ENCODE results near the gene TRIM27. TPM values are rescaled to one million over a fixed set of nuclear protein-coding genes. Genes with fewer than 3 reads are reported as not detected.

The TRIM27 gene
- total RNA-seq, 1 experiment from 2014 or later = 87.8 TPM

DNA sequence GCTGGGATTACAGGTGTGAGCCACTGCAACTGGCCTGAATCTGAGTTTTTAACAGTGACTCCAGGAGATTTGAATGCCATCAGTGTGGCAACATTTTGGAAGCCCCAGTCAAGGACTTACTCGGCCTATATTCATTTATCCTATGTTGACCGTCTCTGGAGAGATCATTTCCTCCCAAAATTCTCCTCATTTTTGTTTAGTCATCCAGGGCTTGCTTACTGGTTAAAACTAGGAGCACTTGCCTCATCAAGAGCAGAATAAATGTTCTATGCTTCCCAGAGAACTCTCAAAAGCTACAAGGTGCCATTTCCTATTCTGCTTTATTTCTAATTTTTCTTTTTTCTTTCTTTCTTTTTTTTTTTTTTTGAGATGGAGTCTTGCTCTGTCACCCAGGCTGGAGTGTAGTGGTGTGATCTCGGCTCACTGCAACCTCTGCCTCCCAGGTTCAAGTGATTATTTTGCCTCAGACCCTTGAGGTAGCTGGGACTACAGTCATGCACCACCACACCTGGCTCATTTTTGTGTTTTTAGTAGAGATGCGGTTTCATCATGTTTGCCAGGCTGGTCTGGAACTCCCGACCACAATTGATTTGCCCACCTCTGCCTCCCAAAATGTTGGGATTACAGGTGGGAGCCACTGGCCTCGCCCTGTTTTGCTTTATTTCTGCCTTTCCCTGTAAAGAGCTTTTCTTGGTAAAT lies 23.4 kb upstream of the TRIM27 start:
- H3K9me2 ChIP-seq (replicated peaks; ENCODE audit: insufficient read depth, low read length) = no peaks in the 10 kb centered on the region
- no peak overlapping the region for H3K4me2 ChIP-seq (ENCODE audit: low read depth, low read length, poor library complexity, severe bottlenecking)
- no peaks in the 10 kb centered on the region for H4K20me1 ChIP-seq (ENCODE audit: insufficient read depth, low read depth, low read length)
- no peak overlapping the region for H3K4me3 ChIP-seq (ENCODE audit: low read length)
- no peak overlapping the region for H3K9ac ChIP-seq (ENCODE audit: low read length)
- no peak overlapping the region for H2AFZ ChIP-seq (ENCODE audit: low read length)
- H3K27ac ChIP-seq (ENCODE audit: low read length) = no peak overlapping the region
- H3K79me2 ChIP-seq (ENCODE audit: low read length) = no peaks in the 10 kb centered on the region
- peaks cover 19% of the 10 kb centered on the region for H3K4me1 ChIP-seq (ENCODE audit: low read length)
- DNase-seq = no peak
- no peaks in the 10 kb centered on the region for H3K9me3 ChIP-seq (ENCODE audit: low read length)
- H3K27me3 ChIP-seq (ENCODE audit: low read length) = no peaks in the 10 kb centered on the region
- H3K36me3 ChIP-seq (ENCODE audit: insufficient read depth, low read length) = no peaks in the 10 kb centered on the region

DNA sequence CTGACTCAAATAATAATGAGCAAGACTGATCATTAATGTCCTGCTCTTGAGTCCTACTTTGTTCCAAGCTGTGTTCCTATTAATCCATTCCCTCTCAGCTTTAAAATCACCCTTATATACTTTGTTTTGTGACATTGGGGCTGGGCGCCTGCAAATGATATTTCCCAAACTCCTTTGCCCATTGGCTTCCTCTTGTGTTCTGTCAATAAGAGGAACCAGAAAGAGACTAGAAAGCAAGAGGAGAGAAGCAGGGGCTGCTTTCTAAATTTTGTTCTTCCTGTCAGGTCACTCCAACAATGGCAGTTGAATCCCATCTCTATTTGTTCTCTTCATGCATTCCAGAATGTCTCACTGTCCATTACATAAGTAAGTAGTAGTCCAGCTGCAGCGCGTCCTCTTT lies 21.6 kb upstream of the TRIM27 start:
- Histone ChIP-seq H3K27ac (ENCODE audit: low read length) (no peak overlapping the region), H3K4me3 (ENCODE audit: low read length) (no peak overlapping the region), H3K4me2 (ENCODE audit: low read depth, low read length, poor library complexity, severe bottlenecking) (no peak overlapping the region), H2AFZ (ENCODE audit: low read length) (no peak overlapping the region), H3K27me3 (ENCODE audit: low read length) (no peaks in the 10 kb centered on the region), H3K4me1 (ENCODE audit: low read length) (peaks cover 30% of the 10 kb centered on the region), H3K79me2 (ENCODE audit: low read length) (no peaks in the 10 kb centered on the region), H3K9ac (ENCODE audit: low read length) (no peak overlapping the region), H3K9me2 (replicated peaks; ENCODE audit: insufficient read depth, low read length) (no peaks in the 10 kb centered on the region), H3K9me3 (ENCODE audit: low read length) (no peaks in the 10 kb centered on the region), H4K20me1 (ENCODE audit: insufficient read depth, low read depth, low read length) (no peaks in the 10 kb centered on the region), H3K36me3 (ENCODE audit: insufficient read depth, low read length) (no peaks in the 10 kb centered on the region)
- DNase-seq = no peak

DNA sequence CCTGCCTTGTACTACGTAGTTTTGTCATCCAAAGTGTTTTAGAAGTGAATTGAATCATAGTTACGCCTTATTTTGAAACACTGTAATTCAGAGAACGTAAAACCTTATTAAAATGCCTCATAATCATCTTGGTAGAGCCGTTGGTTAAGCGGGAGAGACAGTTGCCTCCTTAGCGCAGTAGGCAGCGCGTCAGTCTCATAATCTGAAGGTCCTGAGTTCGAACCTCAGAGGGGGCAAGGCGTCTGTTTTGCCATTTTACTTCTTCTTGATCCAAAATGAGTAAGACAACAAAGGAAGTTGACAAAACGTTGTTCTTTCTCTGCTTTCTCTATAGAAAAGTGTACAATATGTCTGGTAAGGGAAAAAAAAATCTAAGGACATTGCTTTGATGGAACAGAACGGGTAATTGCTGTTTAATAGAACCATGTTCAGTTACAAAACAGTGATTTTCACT lies 20.7 kb upstream of the TRIM27 start:
- Histone ChIP-seq H3K9me3 (ENCODE audit: low read length) (no peaks in the 10 kb centered on the region), H3K27me3 (ENCODE audit: low read length) (no peaks in the 10 kb centered on the region), H4K20me1 (ENCODE audit: insufficient read depth, low read depth, low read length) (no peaks in the 10 kb centered on the region), H2AFZ (ENCODE audit: low read length) (no peak overlapping the region), H3K9ac (ENCODE audit: low read length) (no peak overlapping the region), H3K27ac (ENCODE audit: low read length) (no peak overlapping the region), H3K9me2 (replicated peaks; ENCODE audit: insufficient read depth, low read length) (no peaks in the 10 kb centered on the region), H3K79me2 (ENCODE audit: low read length) (no peaks in the 10 kb centered on the region), H3K4me2 (ENCODE audit: low read depth, low read length, poor library complexity, severe bottlenecking) (peak overlapping the region; percentile 69), H3K4me1 (ENCODE audit: low read length) (peaks cover 38% of the 10 kb centered on the region), H3K4me3 (ENCODE audit: low read length) (peak overlapping the region; percentile 63; the same call in 1 of the 2 replicates), H3K36me3 (ENCODE audit: insufficient read depth, low read length) (no peaks in the 10 kb centered on the region)
- DNase-seq = peak; percentile 94

DNA sequence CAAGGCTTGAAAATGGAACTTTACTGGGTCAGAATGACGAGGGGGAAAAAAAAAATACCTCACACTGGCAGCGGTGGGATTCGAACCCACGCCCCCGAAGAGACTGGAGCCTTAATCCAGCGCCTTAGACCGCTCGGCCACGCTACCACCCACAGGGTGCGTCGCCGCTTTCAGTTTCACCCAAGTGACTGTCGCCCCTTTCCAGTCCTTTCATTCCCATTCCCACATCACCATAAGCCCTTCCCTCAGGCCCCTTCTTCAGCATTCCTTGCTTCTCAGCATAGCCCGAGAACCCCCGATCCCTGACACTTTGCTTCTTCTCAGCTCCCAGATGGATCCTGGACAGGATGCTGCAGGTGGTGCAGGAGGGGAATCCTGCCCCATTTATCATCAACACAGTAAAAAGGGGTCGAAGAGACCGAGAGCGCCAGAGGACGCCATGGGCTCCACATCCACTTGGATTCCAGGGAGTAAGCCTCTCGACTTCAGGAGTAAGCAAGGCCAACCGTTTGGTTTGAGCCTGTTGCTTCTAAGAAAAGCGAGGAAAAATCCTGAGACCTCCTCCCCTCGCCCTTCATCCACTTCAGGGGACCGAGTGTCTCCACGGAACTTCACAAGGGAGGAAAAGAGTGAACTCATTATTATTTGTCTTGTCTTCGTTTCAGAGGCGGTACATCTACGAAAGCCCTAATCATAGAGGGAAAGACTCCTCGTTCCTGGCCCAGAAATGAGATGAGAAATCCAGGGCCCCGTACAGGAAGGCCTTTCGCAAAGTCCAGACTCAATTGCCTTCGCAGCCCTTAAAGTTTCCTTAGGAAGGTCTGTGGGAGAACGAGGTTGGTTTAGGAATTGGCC lies 20.0 kb upstream of the TRIM27 start:
- Histone ChIP-seq H4K20me1 (ENCODE audit: insufficient read depth, low read depth, low read length) (no peaks in the 10 kb centered on the region), H3K9me3 (ENCODE audit: low read length) (no peaks in the 10 kb centered on the region), H3K27ac (ENCODE audit: low read length) (no peak overlapping the region), H3K36me3 (ENCODE audit: insufficient read depth, low read length) (no peaks in the 10 kb centered on the region), H2AFZ (ENCODE audit: low read length) (no peak overlapping the region), H3K9ac (ENCODE audit: low read length) (peak overlapping the region; percentile 41; the same call in 1 of the 2 replicates), H3K9me2 (replicated peaks; ENCODE audit: insufficient read depth, low read length) (no peaks in the 10 kb centered on the region), H3K79me2 (ENCODE audit: low read length) (no peaks in the 10 kb centered on the region), H3K4me2 (ENCODE audit: low read depth, low read length, poor library complexity, severe bottlenecking) (peak overlapping the region; percentile 69), H3K4me3 (ENCODE audit: low read length) (peak overlapping the region; percentile 63), H3K27me3 (ENCODE audit: low read length) (0 out of 2 replicates have a peak, but pooled peaks cover 2% of the 10 kb centered on the region), H3K4me1 (ENCODE audit: low read length) (peaks cover 38% of the 10 kb centered on the region)
- peak; percentile 83 for DNase-seq

DNA sequence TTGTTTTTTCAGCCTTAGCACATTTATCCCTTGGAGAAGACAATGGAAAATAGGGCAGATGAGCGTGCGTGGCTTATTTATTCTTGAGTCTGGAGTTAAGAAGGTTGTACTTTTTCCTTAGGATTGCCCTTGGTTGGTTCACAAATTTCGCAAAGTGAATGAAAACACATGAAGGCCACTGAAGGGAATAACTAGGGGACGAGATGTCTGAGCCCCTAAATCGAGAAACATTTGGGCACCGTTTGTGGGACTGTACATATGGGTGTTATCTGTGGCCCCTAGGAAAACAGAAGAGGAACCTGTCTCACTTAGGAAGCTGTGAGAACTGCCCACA lies 19.4 kb upstream of the TRIM27 start:
- Histone ChIP-seq H3K4me3 (ENCODE audit: low read length) (peak overlapping the region; percentile 63; the same call in 1 of the 2 replicates), H3K79me2 (ENCODE audit: low read length) (no peaks in the 10 kb centered on the region), H3K4me1 (ENCODE audit: low read length) (peaks cover 38% of the 10 kb centered on the region), H3K27me3 (ENCODE audit: low read length) (0 out of 2 replicates have a peak, but pooled peaks cover 2% of the 10 kb centered on the region), H3K27ac (ENCODE audit: low read length) (no peak overlapping the region), H2AFZ (ENCODE audit: low read length) (no peak overlapping the region), H3K4me2 (ENCODE audit: low read depth, low read length, poor library complexity, severe bottlenecking) (peak overlapping the region; percentile 69), H3K9me3 (ENCODE audit: low read length) (no peaks in the 10 kb centered on the region), H3K36me3 (ENCODE audit: insufficient read depth, low read length) (no peaks in the 10 kb centered on the region), H3K9ac (ENCODE audit: low read length) (no peak overlapping the region), H4K20me1 (ENCODE audit: insufficient read depth, low read depth, low read length) (no peaks in the 10 kb centered on the region), H3K9me2 (replicated peaks; ENCODE audit: insufficient read depth, low read length) (no peaks in the 10 kb centered on the region)
- no peak for DNase-seq

DNA sequence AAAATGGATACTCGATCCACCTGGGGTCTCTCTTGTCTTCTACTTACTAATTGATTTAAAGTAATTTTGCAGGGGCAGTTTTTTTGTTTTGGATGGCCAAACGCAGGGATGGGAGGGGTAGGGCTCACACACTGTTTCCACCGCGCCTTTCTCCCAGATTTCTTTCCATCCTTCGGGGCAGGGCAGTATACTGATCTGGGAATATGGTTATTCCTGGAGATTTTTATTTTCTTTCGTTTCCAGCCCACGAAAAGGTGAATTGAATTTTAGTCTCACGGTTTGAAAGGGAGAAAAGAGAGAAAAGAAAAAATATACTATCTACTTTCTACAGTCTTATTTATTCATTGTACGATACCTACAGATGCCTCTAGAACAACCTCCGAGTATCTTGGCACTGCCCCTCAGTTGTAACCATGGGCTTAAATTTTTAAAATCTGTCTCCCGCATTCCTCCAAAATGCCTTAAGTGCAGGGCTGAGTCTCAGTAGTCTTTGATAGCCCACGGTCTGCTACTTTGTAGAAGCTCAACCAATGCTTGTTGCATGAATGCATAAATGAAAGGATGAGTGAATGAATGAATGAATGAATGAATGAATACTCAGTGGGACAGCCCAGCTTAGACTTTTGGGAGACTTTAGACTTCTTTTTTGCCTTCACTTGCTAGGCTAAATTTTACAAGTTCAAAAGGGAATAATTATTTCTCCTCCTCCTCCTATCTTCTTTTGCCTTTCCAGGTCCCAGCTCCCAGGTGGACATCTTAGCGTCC lies 18.1 kb upstream of the TRIM27 start:
- 0 out of 2 replicates have a peak, but pooled peaks cover 2% of the 10 kb centered on the region for H3K27me3 ChIP-seq (ENCODE audit: low read length)
- H3K79me2 ChIP-seq (ENCODE audit: low read length) = no peaks in the 10 kb centered on the region
- no peaks in the 10 kb centered on the region for H3K9me2 ChIP-seq (replicated peaks; ENCODE audit: insufficient read depth, low read length)
- H4K20me1 ChIP-seq (ENCODE audit: insufficient read depth, low read depth, low read length) = no peaks in the 10 kb centered on the region
- peaks cover 38% of the 10 kb centered on the region for H3K4me1 ChIP-seq (ENCODE audit: low read length)
- H3K9ac ChIP-seq (ENCODE audit: low read length) = peak overlapping the region; percentile 63
- no peaks in the 10 kb centered on the region for H3K36me3 ChIP-seq (ENCODE audit: insufficient read depth, low read length)
- peak overlapping the region; percentile 84 for H3K4me3 ChIP-seq (ENCODE audit: low read length)
- peak overlapping the region; percentile 88 for H3K4me2 ChIP-seq (ENCODE audit: low read depth, low read length, poor library complexity, severe bottlenecking)
- no peak overlapping the region for H2AFZ ChIP-seq (ENCODE audit: low read length)
- no peak for DNase-seq
- no peaks in the 10 kb centered on the region for H3K9me3 ChIP-seq (ENCODE audit: low read length)
- no peak overlapping the region for H3K27ac ChIP-seq (ENCODE audit: low read length)

DNA sequence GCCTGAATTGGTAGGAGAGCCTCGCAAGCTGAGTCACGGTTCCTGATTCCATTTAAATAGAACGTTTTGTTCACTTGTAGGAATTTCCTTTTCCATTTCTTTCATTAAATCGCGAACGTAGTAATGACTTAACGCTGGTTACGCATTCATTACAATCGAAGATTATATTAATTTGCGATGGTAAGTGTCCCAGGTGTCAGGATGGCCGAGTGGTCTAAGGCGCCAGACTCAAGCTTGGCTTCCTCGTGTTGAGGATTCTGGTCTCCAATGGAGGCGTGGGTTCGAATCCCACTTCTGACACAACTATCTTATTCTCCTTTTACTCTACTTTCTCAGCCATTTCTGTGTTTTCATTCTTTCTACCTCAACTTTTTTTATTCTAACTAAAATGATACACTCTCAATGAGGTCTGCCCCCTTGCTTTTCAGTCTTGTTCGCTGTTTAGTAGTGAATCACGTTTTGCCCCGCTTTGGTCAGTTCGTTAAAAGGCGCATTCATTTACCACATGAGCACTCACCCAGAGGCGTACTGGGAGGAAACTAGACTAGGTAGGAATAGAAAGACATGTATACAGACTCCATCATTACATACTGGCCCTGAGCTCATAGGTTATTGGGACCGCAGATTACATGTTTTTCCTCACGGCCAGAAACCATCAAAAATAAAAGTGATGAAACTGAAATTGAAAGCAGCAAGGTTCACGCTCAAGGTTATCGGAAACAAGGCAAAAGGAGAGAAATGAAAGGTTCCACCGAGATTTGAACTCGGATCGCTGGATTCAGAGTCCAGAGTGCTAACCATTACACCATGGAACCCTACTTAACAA lies 17.3 kb upstream of the TRIM27 start:
- peak overlapping the region; percentile 89 for H2AFZ ChIP-seq (ENCODE audit: low read length)

More for the DNA sequence above, 17.3 kb upstream of the TRIM27 start:
- Histone ChIP-seq H3K9me3 (ENCODE audit: low read length) (no peaks in the 10 kb centered on the region), H3K9me2 (replicated peaks; ENCODE audit: insufficient read depth, low read length) (no peaks in the 10 kb centered on the region), H3K79me2 (ENCODE audit: low read length) (no peaks in the 10 kb centered on the region), H3K9ac (ENCODE audit: low read length) (peak overlapping the region; percentile 63), H3K4me3 (ENCODE audit: low read length) (peak overlapping the region; percentile 84), H3K27ac (ENCODE audit: low read length) (peak overlapping the region; percentile 33; the same call in 1 of the 2 replicates), H4K20me1 (ENCODE audit: insufficient read depth, low read depth, low read length) (no peaks in the 10 kb centered on the region), H3K4me1 (ENCODE audit: low read length) (peaks cover 38% of the 10 kb centered on the region), H3K4me2 (ENCODE audit: low read depth, low read length, poor library complexity, severe bottlenecking) (peak overlapping the region; percentile 88), H3K36me3 (ENCODE audit: insufficient read depth, low read length) (no peaks in the 10 kb centered on the region), H3K27me3 (ENCODE audit: low read length) (0 out of 2 replicates have a peak, but pooled peaks cover 2% of the 10 kb centered on the region)
- peak; percentile 95 for DNase-seq
